GM23338 (cell line): ENCODE measurements around the gene MAP4K4.

Source experiments
- CTCF ChIP-seq, 2 experiments: fragments of 200-600 bp in 1 of 2; sonication (generic) in 1 of 2; conservative IDR thresholded peaks; 2 replicates each; pipeline versions ENCODE4 v1.5.1 to v1.6.1; 2016 to 2017; ENCODE audit warnings: antibody characterized with exemption in 2 of 2, low read depth in 2 of 2, mild to moderate bottlenecking in 2 of 2, moderate library complexity in 1 of 2
- EZH2 ChIP-seq: fragments of 200-600 bp; sonication (generic); IDR thresholded peaks from one replicate; pipeline ENCODE4 v1.8.0; 2017; ENCODE audit warnings: antibody characterized with exemption, mild to moderate bottlenecking, low read depth; ENCODE audit not compliant: unreplicated experiment
- EZH2phosphoT487 ChIP-seq: fragments of 200-600 bp; sonication (generic); IDR thresholded peaks from one replicate; pipeline ENCODE4 v1.8.1; 2018; ENCODE audit warnings: antibody characterized with exemption; ENCODE audit not compliant: unreplicated experiment
- POLR2AphosphoS5 ChIP-seq: IDR thresholded peaks from 2 replicates; pipeline ENCODE4 v1.6.1; 2016; ENCODE audit warnings: antibody characterized with exemption, low read depth

GRCh38 chr2:101846973-101847372 lies 149.5 kb downstream of the MAP4K4 start:
- TF ChIP-seq CTCF (conservative IDR thresholded peaks at IDR 0.05; ENCODE audit: low read depth in 2 of 2) (no peak), POLR2AphosphoS5 (no peak), EZH2phosphoT487 (no peak), EZH2 (no peak)
